SK-N-SH treated with all-trans-retinoic acid at 6 μM for 48 hours (cell line): ENCODE results near the gene RTP5.

ENCODE experiments used
- OSR1 ChIP-seq: fragments of 250-450 bp; sonication (Bioruptor Pico); IDR thresholded peaks from 2 replicates; pipeline ENCODE4 v1.8.0; 2022; ENCODE audit warnings: moderate library complexity, mild to moderate bottlenecking, inconsistent platforms
- PATZ1 ChIP-seq: fragments of 250-450 bp; sonication (Bioruptor Pico); IDR thresholded peaks from 2 replicates; pipeline ENCODE4 v1.8.0; 2020; ENCODE audit warnings: mild to moderate bottlenecking, moderate library complexity, borderline replicate concordance
- RARB ChIP-seq: fragments of 250-450 bp; sonication (Bioruptor Pico); IDR thresholded peaks from 2 replicates; pipeline ENCODE4 v1.8.0; 2021; ENCODE audit warnings: mild to moderate bottlenecking, moderate library complexity

DNA sequence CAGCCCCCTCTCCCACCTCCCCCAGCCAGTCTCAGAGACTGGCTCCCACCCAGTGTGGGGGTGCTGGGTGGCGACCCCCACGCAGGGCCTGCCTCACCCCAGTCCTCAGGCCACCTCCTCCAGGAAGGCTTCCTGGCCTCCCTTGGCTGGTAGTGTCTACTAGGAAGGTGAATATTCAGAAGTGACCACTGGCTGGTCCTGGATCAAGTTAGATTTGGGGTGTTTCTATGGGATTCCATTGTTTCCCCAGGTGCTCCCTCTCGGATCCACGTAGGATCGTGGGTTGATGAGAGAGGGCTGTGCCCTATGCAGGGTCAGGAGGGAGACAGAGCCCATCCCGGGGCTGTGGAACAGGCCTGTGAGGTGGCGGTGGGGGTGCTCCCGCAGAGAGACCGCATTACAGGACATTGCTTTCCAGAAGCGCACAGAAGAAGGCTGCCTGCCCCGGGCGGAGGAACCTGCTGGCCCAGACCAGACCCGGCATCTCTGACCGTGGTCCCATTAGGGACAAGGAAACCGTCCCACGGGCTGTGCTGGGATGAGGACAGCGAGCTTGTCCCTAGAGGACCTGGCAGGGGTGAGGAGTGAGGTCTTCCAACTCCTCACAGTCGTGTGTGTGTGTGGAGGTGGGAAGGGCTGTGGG, 14.2 kb upstream of the RTP5 start:
- no peak for TF ChIP-seq RARB (CRISPR knock-in tag)
- no peak for TF ChIP-seq PATZ1 (CRISPR knock-in tag)
- no peak for TF ChIP-seq OSR1 (CRISPR knock-in tag)
